Measurements from ENCODE around the gene GORASP2.
A peak's percentile ranks its signal among the peaks of the same experiment; 100 is the strongest.

GORASP2 gene

DNA sequence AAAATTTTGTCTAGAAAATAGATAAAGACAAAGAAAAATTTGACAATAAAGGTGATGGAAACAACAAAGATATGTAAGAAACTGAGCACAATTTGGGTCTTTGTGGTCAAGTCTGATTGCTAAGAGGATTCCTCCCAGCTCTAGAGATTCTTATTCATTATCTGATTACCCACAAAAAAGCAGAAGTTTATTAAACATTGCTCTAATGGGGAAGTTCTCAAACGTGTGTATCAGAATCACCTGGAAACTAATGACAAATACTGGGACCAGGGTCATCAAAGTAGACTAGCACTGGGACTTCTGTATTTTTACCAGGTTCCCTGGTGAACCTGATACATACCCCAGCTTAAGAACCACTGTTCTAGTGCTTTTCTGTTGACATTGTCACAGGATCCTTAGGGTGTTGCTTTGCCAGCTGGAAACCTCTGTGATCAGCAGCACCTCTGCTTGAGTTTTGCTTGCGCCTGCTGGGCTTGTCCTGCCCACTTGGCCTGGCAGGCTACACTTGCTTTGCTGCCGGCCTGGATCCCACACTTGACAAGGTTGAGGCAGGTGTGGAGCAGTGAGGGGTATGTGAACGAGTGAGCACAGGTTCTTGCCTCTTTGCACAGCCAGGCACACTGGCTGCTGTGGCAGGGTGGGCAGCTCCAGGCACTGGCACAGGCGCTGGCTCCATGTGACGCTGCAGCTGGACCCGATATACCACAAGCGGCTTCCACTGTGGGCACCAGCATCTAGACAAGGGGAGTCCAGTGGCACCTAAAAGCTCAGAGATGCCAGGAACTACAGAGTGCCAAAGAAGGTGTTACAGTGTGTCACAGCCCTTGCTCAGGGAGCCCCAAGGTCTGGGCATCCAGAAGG lies 6.2 kb upstream of the GORASP2 start:
- WGBS (ENCODE audit: insufficient coverage) = 85% methylated on average over 8 of the region's 8 CpGs
- Histone ChIP-seq H3K27me3 (replicated peaks in 2 of 5; ENCODE audit: control insufficient read depth in 4 of 5, insufficient read depth in 5 of 5, low read length in 4 of 5) (no peaks in the 10 kb centered on the region), H3K27ac (ENCODE audit: insufficient read depth in 1 of 2, low read depth in 1 of 2, low read length in 2 of 2, poor library complexity in 1 of 2, severe bottlenecking in 2 of 2) (no peak overlapping the region), H3K9me3 (ENCODE audit: control extremely low read depth in 1 of 5, control insufficient read depth in 4 of 5, insufficient read depth in 2 of 5, low read depth in 1 of 5, low read length in 4 of 5) (peaks cover 0 to 40% (median 21%) of the 10 kb centered on the region in 5 experiments), H3K4me3 (ENCODE audit: control insufficient read depth in 1 of 7, extremely low read depth in 1 of 7, insufficient read depth in 4 of 7, low read depth in 2 of 7, low read length in 6 of 7) (no peak overlapping the region), H3K36me3 (ENCODE audit: control insufficient read depth in 4 of 4, insufficient read depth in 4 of 4, low read length in 3 of 4) (peaks cover 0 to 4% (median 1%) of the 10 kb centered on the region in 4 experiments), H3K4me1 (ENCODE audit: control extremely low read depth in 1 of 4, control insufficient read depth in 4 of 4, insufficient read depth in 4 of 4, low read length in 3 of 4) (peaks cover 0 to 2% (median under 1%) of the 10 kb centered on the region in 4 experiments)
- DNase-seq = peak in 2 of 3 donors; percentile 49 to 56
- ChIA-PET CTCF (interaction anchor here (1.1 to 1.3 kb wide), 2 partner anchors 15 to 24 kb away, joined by 3 read pairs; no protein-coding TSS in a partner anchor), POLR2A (interaction anchor here (0.6 kb wide), 1 partner anchor 420 kb away, joined by 8 read pairs; no protein-coding TSS in a partner anchor)

DNA sequence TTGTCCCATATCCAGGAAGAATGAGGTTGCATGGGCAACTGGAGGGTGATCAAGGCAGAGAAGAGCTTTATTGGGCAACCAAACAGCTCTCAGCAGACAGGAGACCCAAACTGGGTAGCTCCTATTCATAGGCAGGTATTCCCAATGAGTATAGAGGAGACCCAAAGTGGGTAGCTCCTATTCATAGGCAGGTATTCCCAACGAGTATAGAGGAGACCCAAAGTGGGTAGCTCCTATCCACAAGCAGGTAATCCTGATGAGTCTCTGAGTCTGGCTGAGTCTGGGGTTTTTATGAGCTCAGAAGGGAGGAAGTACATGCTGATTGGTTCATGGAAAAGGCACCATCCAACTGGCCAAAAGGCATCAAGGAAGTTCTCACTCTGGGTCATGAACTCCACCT lies 5.3 kb upstream of the GORASP2 start:
- H3K4me1 ChIP-seq (ENCODE audit: control extremely low read depth in 1 of 4, control insufficient read depth in 4 of 4, insufficient read depth in 4 of 4, low read length in 3 of 4) = peaks cover 3 to 10% (median 6%) of the 10 kb centered on the region in 4 experiments
- H3K27me3 ChIP-seq (replicated peaks in 2 of 5; ENCODE audit: control insufficient read depth in 4 of 5, insufficient read depth in 5 of 5, low read length in 4 of 5) = no peaks in the 10 kb centered on the region
- H3K36me3 ChIP-seq (ENCODE audit: control insufficient read depth in 4 of 4, insufficient read depth in 4 of 4, low read length in 3 of 4) = peaks cover 0 to 4% (median 1%) of the 10 kb centered on the region in 4 experiments
- DNase-seq = peak in 2 of 3 donors; percentile 26 to 28
- CTCF ChIA-PET = interaction anchor here (1.1 to 1.3 kb wide), 2 partner anchors 16 to 25 kb away, joined by 3 read pairs; no protein-coding TSS in a partner anchor
- POLR2A ChIA-PET = no interaction called here
- 100% methylated on average over 1 of the region's 1 CpG for WGBS (ENCODE audit: insufficient coverage)
- no peak overlapping the region for H3K27ac ChIP-seq (ENCODE audit: insufficient read depth in 1 of 2, low read depth in 1 of 2, low read length in 2 of 2, poor library complexity in 1 of 2, severe bottlenecking in 2 of 2)
- H3K4me3 ChIP-seq (ENCODE audit: control insufficient read depth in 1 of 7, extremely low read depth in 1 of 7, insufficient read depth in 4 of 7, low read depth in 2 of 7, low read length in 6 of 7) = no peak overlapping the region
- peaks cover 0 to 30% (median 21%) of the 10 kb centered on the region in 5 experiments for H3K9me3 ChIP-seq (ENCODE audit: control extremely low read depth in 1 of 5, control insufficient read depth in 4 of 5, insufficient read depth in 2 of 5, low read depth in 1 of 5, low read length in 4 of 5)

DNA sequence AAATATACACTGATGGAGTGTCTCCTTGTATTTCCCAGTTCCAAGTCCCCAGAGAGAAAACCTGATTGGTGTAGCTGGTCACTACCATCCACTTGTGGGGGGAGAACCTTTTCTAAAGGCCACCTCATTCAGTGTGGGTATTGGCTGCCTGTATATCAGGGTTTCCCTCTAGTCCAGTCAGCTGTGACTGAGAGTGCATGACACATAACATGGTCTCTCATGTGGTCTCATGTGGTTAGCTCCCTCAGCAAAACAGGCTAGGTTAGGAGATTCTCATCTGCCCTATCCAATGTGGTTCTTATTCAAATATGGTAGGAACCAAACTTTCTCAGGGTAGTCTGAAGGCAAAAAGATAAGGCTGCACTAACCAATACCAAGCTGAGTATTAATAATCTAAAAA lies 4.1 kb upstream of the GORASP2 start:
- ChIA-PET CTCF (no interaction called here), POLR2A (no interaction called here)
- peaks cover 0 to 24% (median 21%) of the 10 kb centered on the region in 5 experiments for H3K9me3 ChIP-seq (ENCODE audit: control extremely low read depth in 1 of 5, control insufficient read depth in 4 of 5, insufficient read depth in 2 of 5, low read depth in 1 of 5, low read length in 4 of 5)
- no peak for DNase-seq
- no peak overlapping the region for H3K27ac ChIP-seq (ENCODE audit: insufficient read depth in 1 of 2, low read depth in 1 of 2, low read length in 2 of 2, poor library complexity in 1 of 2, severe bottlenecking in 2 of 2)
- H3K27me3 ChIP-seq (replicated peaks in 2 of 5; ENCODE audit: control insufficient read depth in 4 of 5, insufficient read depth in 5 of 5, low read length in 4 of 5) = no peaks in the 10 kb centered on the region
- peaks cover 3 to 11% (median 7%) of the 10 kb centered on the region in 4 experiments for H3K4me1 ChIP-seq (ENCODE audit: control extremely low read depth in 1 of 4, control insufficient read depth in 4 of 4, insufficient read depth in 4 of 4, low read length in 3 of 4)
- H3K4me3 ChIP-seq (ENCODE audit: control insufficient read depth in 1 of 7, extremely low read depth in 1 of 7, insufficient read depth in 4 of 7, low read depth in 2 of 7, low read length in 6 of 7) = no peak overlapping the region
- H3K36me3 ChIP-seq (ENCODE audit: control insufficient read depth in 4 of 4, insufficient read depth in 4 of 4, low read length in 3 of 4) = peaks cover 0 to 4% (median 1%) of the 10 kb centered on the region in 4 experiments

DNA sequence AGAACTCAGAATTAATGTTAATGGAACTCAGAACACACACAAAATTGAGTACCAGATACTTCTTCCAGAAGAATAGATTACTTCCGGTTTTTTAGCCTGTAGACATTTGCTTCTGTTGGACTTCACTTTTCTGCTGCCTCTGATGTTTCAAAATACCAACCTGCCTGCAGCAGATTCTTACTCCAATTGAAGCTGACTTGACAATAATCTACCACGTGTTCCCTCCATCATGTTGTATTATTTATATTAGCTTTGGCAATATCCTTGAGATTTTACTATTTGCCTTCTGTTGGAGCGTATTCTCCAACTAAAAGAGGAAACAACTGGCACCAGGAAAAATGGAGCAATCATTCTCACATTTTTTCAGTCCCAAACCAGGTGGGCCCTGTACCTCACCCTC lies 3.1 kb upstream of the GORASP2 start:
- peaks cover 0 to 24% (median 21%) of the 10 kb centered on the region in 5 experiments for H3K9me3 ChIP-seq (ENCODE audit: control extremely low read depth in 1 of 5, control insufficient read depth in 4 of 5, insufficient read depth in 2 of 5, low read depth in 1 of 5, low read length in 4 of 5)
- CTCF ChIA-PET = no interaction called here
- H3K27me3 ChIP-seq (replicated peaks in 2 of 5; ENCODE audit: control insufficient read depth in 4 of 5, insufficient read depth in 5 of 5, low read length in 4 of 5) = no peaks in the 10 kb centered on the region
- H3K27ac ChIP-seq (ENCODE audit: insufficient read depth in 1 of 2, low read depth in 1 of 2, low read length in 2 of 2, poor library complexity in 1 of 2, severe bottlenecking in 2 of 2) = no peak overlapping the region
- POLR2A ChIA-PET = no interaction called here
- H3K4me1 ChIP-seq (ENCODE audit: control extremely low read depth in 1 of 4, control insufficient read depth in 4 of 4, insufficient read depth in 4 of 4, low read length in 3 of 4) = peaks cover 9 to 21% (median 12%) of the 10 kb centered on the region in 4 experiments
- no peak overlapping the region for H3K4me3 ChIP-seq (ENCODE audit: control insufficient read depth in 1 of 7, extremely low read depth in 1 of 7, insufficient read depth in 4 of 7, low read depth in 2 of 7, low read length in 6 of 7)
- H3K36me3 ChIP-seq (ENCODE audit: control insufficient read depth in 4 of 4, insufficient read depth in 4 of 4, low read length in 3 of 4) = peaks cover 0 to 4% (median 1%) of the 10 kb centered on the region in 4 experiments
- DNase-seq = no peak
- WGBS (ENCODE audit: insufficient coverage) = 82% methylated on average over 1 of the region's 3 CpGs

DNA sequence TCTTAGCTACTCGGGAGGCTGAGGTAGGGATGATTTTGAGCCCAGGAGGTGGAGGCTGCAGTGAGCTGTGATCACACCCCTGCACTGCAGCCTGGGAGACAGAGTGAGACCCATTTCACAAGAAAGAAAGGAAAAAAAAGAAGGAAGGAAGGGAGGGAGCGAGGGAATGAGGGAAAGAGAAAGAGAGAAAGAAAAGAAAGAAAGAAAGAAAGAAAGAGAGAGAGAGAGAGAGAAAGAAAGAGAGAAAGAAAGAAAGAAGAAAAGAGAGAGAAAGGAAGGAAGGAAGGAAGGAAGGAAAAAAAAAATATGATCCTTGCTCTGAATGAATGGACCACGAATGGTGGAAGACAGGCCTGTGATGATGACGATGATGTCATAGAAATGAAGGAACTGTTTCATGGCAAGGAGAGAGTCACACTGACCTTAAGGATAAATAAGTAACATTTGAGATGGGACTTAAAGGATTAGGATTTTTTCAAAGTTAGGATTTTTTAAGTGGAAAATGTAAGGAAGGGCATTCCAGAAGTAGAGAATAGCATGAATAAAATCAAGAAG lies 2.2 kb upstream of the GORASP2 start:
- CTCF ChIA-PET = interaction anchor here (1.2 kb wide), 1 partner anchor 9 kb away, joined by 3 read pairs; no protein-coding TSS in a partner anchor
- 98% methylated on average over 4 of the region's 4 CpGs for WGBS (ENCODE audit: insufficient coverage)
- Histone ChIP-seq H3K27me3 (replicated peaks in 2 of 5; ENCODE audit: control insufficient read depth in 4 of 5, insufficient read depth in 5 of 5, low read length in 4 of 5) (no peaks in the 10 kb centered on the region), H3K4me1 (ENCODE audit: control extremely low read depth in 1 of 4, control insufficient read depth in 4 of 4, insufficient read depth in 4 of 4, low read length in 3 of 4) (peaks cover 9 to 24% (median 17%) of the 10 kb centered on the region in 4 experiments), H3K36me3 (ENCODE audit: control insufficient read depth in 4 of 4, insufficient read depth in 4 of 4, low read length in 3 of 4) (peaks cover 0 to 4% (median 1%) of the 10 kb centered on the region in 4 experiments), H3K9me3 (ENCODE audit: control extremely low read depth in 1 of 5, control insufficient read depth in 4 of 5, insufficient read depth in 2 of 5, low read depth in 1 of 5, low read length in 4 of 5) (peaks cover 0 to 24% (median 21%) of the 10 kb centered on the region in 5 experiments), H3K4me3 (ENCODE audit: control insufficient read depth in 1 of 7, extremely low read depth in 1 of 7, insufficient read depth in 4 of 7, low read depth in 2 of 7, low read length in 6 of 7) (no peak overlapping the region), H3K27ac (ENCODE audit: insufficient read depth in 1 of 2, low read depth in 1 of 2, low read length in 2 of 2, poor library complexity in 1 of 2, severe bottlenecking in 2 of 2) (no peak overlapping the region)
- POLR2A ChIA-PET = interaction anchor here (0.7 kb wide), 1 partner anchor 581 kb away, joined by 4 read pairs; no protein-coding TSS in a partner anchor
- no peak for DNase-seq

DNA sequence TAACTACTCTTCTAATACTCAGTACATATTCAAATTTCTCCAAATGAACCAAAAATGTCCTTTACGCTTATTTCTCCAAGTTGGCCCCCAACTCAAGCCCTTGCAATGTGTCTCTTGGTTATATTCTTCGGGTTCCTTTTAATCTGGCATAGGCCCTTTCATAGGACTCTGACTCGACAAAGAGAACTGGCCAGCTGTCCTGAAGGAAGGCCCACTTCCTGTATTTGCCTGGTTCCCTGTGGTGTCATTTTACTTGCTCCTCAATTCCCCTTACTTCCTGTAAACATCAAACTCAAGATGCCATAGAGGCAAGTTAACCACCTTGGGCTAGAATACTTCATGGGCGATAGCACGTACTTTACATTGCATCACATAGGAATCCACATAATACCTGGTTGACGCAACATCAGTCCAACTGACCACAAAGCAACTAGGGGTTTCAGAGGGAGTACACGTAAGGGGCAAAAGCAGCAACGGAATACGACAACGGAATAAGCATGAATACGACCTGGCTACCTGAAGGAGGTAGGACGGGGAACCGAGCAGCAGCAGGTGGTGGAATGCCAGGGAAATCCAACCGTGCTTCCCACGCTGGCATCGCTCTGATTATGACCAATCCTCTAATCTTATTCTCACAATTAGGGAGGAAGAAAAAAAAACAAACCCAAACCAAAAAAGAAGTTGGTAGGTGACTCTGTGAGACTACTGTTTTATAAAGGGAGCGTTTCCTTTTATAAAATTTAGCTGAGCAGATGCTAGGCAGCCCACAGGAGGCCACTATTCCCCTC lies 823 bp upstream of the GORASP2 start:
- WGBS (ENCODE audit: insufficient coverage) = 80% methylated on average over 8 of the region's 17 CpGs
- H3K27me3 ChIP-seq (replicated peaks in 2 of 5; ENCODE audit: control insufficient read depth in 4 of 5, insufficient read depth in 5 of 5, low read length in 4 of 5) = no peaks in the 10 kb centered on the region
- peak overlapping the region; percentile 27 to 92 for H3K27ac ChIP-seq (ENCODE audit: insufficient read depth in 1 of 2, low read depth in 1 of 2, low read length in 2 of 2, poor library complexity in 1 of 2, severe bottlenecking in 2 of 2)
- DNase-seq = peak in 2 of 3 donors; percentile 27 to 34
- H3K4me1 ChIP-seq (ENCODE audit: control extremely low read depth in 1 of 4, control insufficient read depth in 4 of 4, insufficient read depth in 4 of 4, low read length in 3 of 4) = peaks cover 9 to 26% (median 17%) of the 10 kb centered on the region in 4 experiments
- ChIA-PET CTCF (interaction anchor here (0.7 to 1.7 kb wide), 19 partner anchors 9 to 503 kb away, joined by 3 to 6 read pairs (median 3); no protein-coding TSS in a partner anchor), POLR2A (interaction anchor here (0.5 to 0.7 kb wide), 2 partner anchors 17 to 761 kb away, joined by 3 to 4 read pairs; no protein-coding TSS in a partner anchor)
- peaks cover 0 to 3% (median 1%) of the 10 kb centered on the region in 4 experiments for H3K36me3 ChIP-seq (ENCODE audit: control insufficient read depth in 4 of 4, insufficient read depth in 4 of 4, low read length in 3 of 4)
- peak overlapping the region; percentile 52 to 91 (median 78) for H3K4me3 ChIP-seq (ENCODE audit: control insufficient read depth in 1 of 7, extremely low read depth in 1 of 7, insufficient read depth in 4 of 7, low read depth in 2 of 7, low read length in 6 of 7)
- H3K9me3 ChIP-seq (ENCODE audit: control extremely low read depth in 1 of 5, control insufficient read depth in 4 of 5, insufficient read depth in 2 of 5, low read depth in 1 of 5, low read length in 4 of 5) = peaks cover 0 to 20% (median 16%) of the 10 kb centered on the region in 5 experiments
